ENCODE results near the gene FAM98B. TPM values are rescaled to one million over a fixed set of nuclear protein-coding genes. Genes with fewer than 3 reads are reported as not detected.

Gene FAM98B
- total and polyA plus RNA-seq, 9 of the 15 experiments (the other 6 are each of a cell fraction or from before 2014, with no cell fraction given): 3.1 to 42.0 (median 9.4) TPM

DNA sequence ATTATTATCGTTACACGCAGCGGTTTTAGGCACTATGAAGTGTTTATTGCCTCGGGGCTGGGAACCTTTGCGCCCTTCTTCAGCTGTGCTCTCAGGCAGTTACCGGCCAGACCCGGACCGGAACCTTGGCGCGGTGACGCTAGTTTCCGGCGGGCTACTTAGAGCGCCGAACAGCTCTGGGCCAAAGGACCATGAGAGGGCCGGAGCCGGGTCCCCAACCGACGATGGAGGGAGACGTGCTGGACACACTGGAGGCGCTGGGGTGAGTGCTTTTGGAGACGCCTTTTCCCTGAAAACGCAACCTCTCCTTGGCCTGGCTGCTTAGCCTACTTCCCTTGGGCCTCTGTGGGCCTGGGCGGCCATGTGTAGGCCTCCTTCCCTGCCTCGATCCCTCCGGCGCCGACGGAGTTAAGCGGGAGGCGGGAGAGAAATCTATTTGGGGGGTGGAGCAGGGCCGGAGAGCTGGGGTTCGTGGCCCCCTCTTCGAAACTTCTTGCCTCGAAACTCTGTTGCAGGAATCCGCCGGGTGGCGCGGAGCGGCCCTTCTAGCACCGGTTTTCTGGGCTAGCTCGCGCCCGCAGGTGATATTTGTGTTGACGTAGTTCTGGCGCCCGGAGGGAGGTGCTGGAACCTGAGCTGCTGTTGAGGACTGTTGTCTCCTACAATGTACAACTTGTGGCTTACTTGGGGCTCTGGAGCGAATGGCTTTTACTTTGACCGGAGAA is at the start of gene FAM98B (continued):
- TF ChIP-seq SIRT6 (IDR thresholded peaks at IDR 0.05; ENCODE audit: low read depth, low read length): no peak
- no peak for TF ChIP-seq ZNF586 (CRISPR knock-in tag; conservative IDR thresholded peaks at IDR 0.05)
- no peak for TF ChIP-seq DACH1 (IDR thresholded peaks at IDR 0.05; ENCODE audit: partially characterized antibody)
- TF ChIP-seq ZNF224 (CRISPR knock-in tag; IDR thresholded peaks at IDR 0.05): no peak
- peak; percentile 35; the same call in 1 of the 2 replicates for TF ChIP-seq IRF9 (tag; IDR thresholded peaks at IDR 0.05)
- no peak for TF ChIP-seq SFPQ (IDR thresholded peaks at IDR 0.05; ENCODE audit: low read depth, low read length)
- no peak for TF ChIP-seq HLTF (IDR thresholded peaks at IDR 0.05)
- peak; percentile 89 for TF ChIP-seq POLR2AphosphoS5 (IDR thresholded peaks at IDR 0.05; ENCODE audit: control insufficient read depth, insufficient read depth, low read depth, low read length)
- peak; percentile 78; the same call in 1 of the 2 replicates for TF ChIP-seq NBN (IDR thresholded peaks at IDR 0.05; ENCODE audit: low read depth)
- TF ChIP-seq GABPA (tag; conservative IDR thresholded peaks at IDR 0.05; ENCODE audit: low read depth): peak; percentile 95
- no peak for TF ChIP-seq KAT8 (IDR thresholded peaks at IDR 0.05; ENCODE audit: low read depth)
- TF ChIP-seq MEF2A (IDR thresholded peaks at IDR 0.05; ENCODE audit: control insufficient read depth, low read depth, low read length): no peak
- TF ChIP-seq ZNF311 (CRISPR knock-in tag; IDR thresholded peaks at IDR 0.05): no peak
- TF ChIP-seq TCF3 (CRISPR knock-in tag; IDR thresholded peaks at IDR 0.05): no peak; the same call in 1 of the 2 replicates
- TF ChIP-seq HDAC3 (IDR thresholded peaks at IDR 0.05; ENCODE audit: borderline replicate concordance, partially characterized antibody): peak; percentile 31
- TF ChIP-seq ZNF668 (CRISPR knock-in tag; IDR thresholded peaks at IDR 0.05): no peak
- peak; percentile 72 for TF ChIP-seq PRDM10 (IDR thresholded peaks at IDR 0.05; ENCODE audit: partially characterized antibody)
- TF ChIP-seq HDAC6 (IDR thresholded peaks at IDR 0.05; ENCODE audit: low read depth, low read length): no peak
- no peak for TF ChIP-seq TARDBP (IDR thresholded peaks at IDR 0.05)
- no peak for TF ChIP-seq ZNF140 (CRISPR knock-in tag; IDR thresholded peaks at IDR 0.05)
